Astrocyte (in vitro differentiated cells and primary cell): ENCODE results near the gene CYB5A. TPM values are rescaled to one million over a fixed set of nuclear protein-coding genes. Genes with fewer than 3 reads are reported as not detected.

ENCODE experiments used
- DNase-seq: peaks from one replicate; pipeline ENCODE4 v3.0.0-alpha.2; 2010; ENCODE audit warnings: low read depth
- FAIRE-seq: peaks from 2 replicates; lab custom pipeline; 2011; peaks lifted over from hg19 to GRCh38; lab: Jason Lieb, UNC
- H2AFZ ChIP-seq: 2 replicates; pipeline ENCODE4 v1.6.0; 2012; ENCODE audit warnings: low read depth, low read length, inconsistent platforms
- H3K27ac ChIP-seq: 2 replicates; pipeline ENCODE4 v1.5.1; 2011; ENCODE audit warnings: low read depth, low read length, inconsistent platforms
- H3K27me3 ChIP-seq: 2 replicates; pipeline ENCODE4 v1.6.0; 2011; ENCODE audit warnings: low read length, inconsistent platforms; ENCODE audit not compliant: insufficient read depth
- H3K36me3 ChIP-seq: 2 replicates; pipeline ENCODE4 v1.5.1; 2011; ENCODE audit warnings: low read length, inconsistent platforms; ENCODE audit not compliant: insufficient read depth
- H3K4me1 ChIP-seq: 2 replicates; pipeline ENCODE4 v1.5.1; 2011; ENCODE audit warnings: low read length, inconsistent platforms; ENCODE audit not compliant: insufficient read depth
- H3K4me2 ChIP-seq: 2 replicates; pipeline ENCODE4 v1.6.0; 2012; ENCODE audit warnings: low read length, inconsistent platforms
- H3K4me3 ChIP-seq: 2 replicates; pipeline ENCODE4 v1.5.1; 2011; ENCODE audit warnings: low read depth, mild to moderate bottlenecking, low read length, inconsistent platforms; ENCODE audit not compliant: insufficient read depth
- H3K79me2 ChIP-seq: 2 replicates; pipeline ENCODE4 v1.6.0; 2012; ENCODE audit warnings: mild to moderate bottlenecking, low read length, inconsistent platforms; ENCODE audit not compliant: insufficient read depth
- H3K9ac ChIP-seq: 2 replicates; pipeline ENCODE4 v1.6.0; 2012; ENCODE audit warnings: mild to moderate bottlenecking, low read length, inconsistent platforms
- H3K9me3 ChIP-seq: 2 replicates; pipeline ENCODE4 v1.5.1; 2012; ENCODE audit warnings: low read depth, mild to moderate bottlenecking, low read length, inconsistent platforms; ENCODE audit not compliant: insufficient read depth
- H4K20me1 ChIP-seq: 2 replicates; pipeline ENCODE4 v1.6.0; 2012; ENCODE audit warnings: low read length, inconsistent platforms; ENCODE audit not compliant: insufficient read depth
- H3K27ac Mint-ChIP-seq: one replicate; pipeline ENCODE4 v1.8.0; 2021; ENCODE audit warnings: mild to moderate bottlenecking, mixed read lengths; ENCODE audit not compliant: unreplicated experiment
- H3K27me3 Mint-ChIP-seq: one replicate; pipeline ENCODE4 v1.8.0; 2021; ENCODE audit warnings: low read depth, mixed read lengths; ENCODE audit not compliant: unreplicated experiment
- H3K36me3 Mint-ChIP-seq: one replicate; pipeline ENCODE4 v1.8.0; 2021; ENCODE audit warnings: low read depth, mixed read lengths; ENCODE audit not compliant: unreplicated experiment
- H3K4me1 Mint-ChIP-seq: one replicate; pipeline ENCODE4 v1.8.0; 2021; ENCODE audit warnings: low read depth, mixed read lengths; ENCODE audit not compliant: unreplicated experiment
- H3K4me3 Mint-ChIP-seq: one replicate; pipeline ENCODE4 v1.8.0; 2021; ENCODE audit warnings: mild to moderate bottlenecking, moderate library complexity, mixed read lengths; ENCODE audit not compliant: unreplicated experiment
- H3K9me3 Mint-ChIP-seq: one replicate; pipeline ENCODE4 v1.8.0; 2021; ENCODE audit warnings: mild to moderate bottlenecking, mixed read lengths; ENCODE audit not compliant: unreplicated experiment
- EZH2 ChIP-seq: IDR thresholded peaks from 2 replicates; pipeline ENCODE4 v1.6.1; 2012; ENCODE audit warnings: mild to moderate bottlenecking, low read length, inconsistent platforms; ENCODE audit not compliant: insufficient read depth
- total RNA-seq: library from RNA; stranded (reverse); gene quantifications from 2 replicates; pipeline ENCODE4 v1.2.1, GENCODE V29; 2021
- TF ChIP-seq, protein P1 (sequence below): IDR thresholded peaks from 2 replicates; pipeline ENCODE4 v1.5.1; 2011; ENCODE audit warnings: low read depth, mild to moderate bottlenecking, inconsistent platforms, low read length, moderate library complexity; ENCODE audit not compliant: insufficient read depth

Gene CYB5A
- total RNA-seq, 1 donor from 2014 or later, result 45.7 TPM

DNA sequence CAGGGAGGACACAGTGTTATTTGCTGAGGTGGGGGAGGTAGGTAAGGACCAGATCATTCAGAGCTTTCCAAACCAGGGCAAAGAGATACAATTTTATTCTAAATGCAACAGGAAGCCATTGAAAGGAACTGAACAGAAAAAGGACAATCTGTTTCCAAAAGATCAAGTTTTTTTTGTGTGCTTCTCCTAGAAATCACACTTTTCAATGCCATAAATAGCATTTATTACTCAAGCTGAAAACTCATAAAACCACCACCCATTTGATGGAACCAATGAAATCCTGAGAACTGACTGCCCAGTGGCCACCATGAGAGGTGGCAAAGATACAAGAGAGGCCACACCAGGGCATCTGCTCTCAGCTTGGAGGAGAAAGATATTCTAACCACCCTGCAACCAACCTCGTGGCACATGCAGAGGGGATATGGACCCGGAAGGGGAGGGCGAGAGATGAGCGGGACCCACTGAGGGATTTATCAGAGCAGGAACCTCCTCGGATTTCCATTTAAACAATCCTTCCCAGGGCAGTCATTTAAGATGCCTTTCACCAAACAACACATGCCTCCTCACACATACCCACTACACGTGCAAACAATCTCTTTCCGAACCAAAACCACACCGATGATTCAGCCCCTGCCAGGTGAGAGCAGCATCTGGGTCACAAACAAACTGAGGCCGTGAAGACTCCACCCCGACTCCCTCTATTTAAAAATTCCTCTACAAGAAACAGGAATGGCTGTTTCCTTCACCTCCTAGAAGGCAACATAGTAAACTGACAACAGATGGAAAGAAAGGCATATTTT lies 8.8 kb downstream of the CYB5A start:
- DNase-seq, result no peak
- no peak overlapping the region for H3K4me3 ChIP-seq
- no peak overlapping the region for H3K4me3 Mint-ChIP-seq
- no peaks in the 10 kb centered on the region for H3K79me2 ChIP-seq
- H3K27me3 Mint-ChIP-seq, result no peaks in the 10 kb centered on the region
- H3K27ac ChIP-seq, result no peak overlapping the region
- H3K4me1 Mint-ChIP-seq, result no peaks in the 10 kb centered on the region
- H3K36me3 ChIP-seq, result no peaks in the 10 kb centered on the region
- no peak overlapping the region for H3K27ac Mint-ChIP-seq
- H3K9me3 Mint-ChIP-seq, result no peaks in the 10 kb centered on the region
- no peaks in the 10 kb centered on the region for H3K9me3 ChIP-seq
- no peak overlapping the region for H2AFZ ChIP-seq
- H3K4me1 ChIP-seq, result no peaks in the 10 kb centered on the region
- no peak for FAIRE-seq
- peaks cover 4% of the 10 kb centered on the region for H3K36me3 Mint-ChIP-seq
- no peak overlapping the region for H3K4me2 ChIP-seq
- no peaks in the 10 kb centered on the region for H3K27me3 ChIP-seq
- no peak overlapping the region for H3K9ac ChIP-seq
- no peaks in the 10 kb centered on the region for H4K20me1 ChIP-seq
- TF ChIP-seq, protein P1, sequence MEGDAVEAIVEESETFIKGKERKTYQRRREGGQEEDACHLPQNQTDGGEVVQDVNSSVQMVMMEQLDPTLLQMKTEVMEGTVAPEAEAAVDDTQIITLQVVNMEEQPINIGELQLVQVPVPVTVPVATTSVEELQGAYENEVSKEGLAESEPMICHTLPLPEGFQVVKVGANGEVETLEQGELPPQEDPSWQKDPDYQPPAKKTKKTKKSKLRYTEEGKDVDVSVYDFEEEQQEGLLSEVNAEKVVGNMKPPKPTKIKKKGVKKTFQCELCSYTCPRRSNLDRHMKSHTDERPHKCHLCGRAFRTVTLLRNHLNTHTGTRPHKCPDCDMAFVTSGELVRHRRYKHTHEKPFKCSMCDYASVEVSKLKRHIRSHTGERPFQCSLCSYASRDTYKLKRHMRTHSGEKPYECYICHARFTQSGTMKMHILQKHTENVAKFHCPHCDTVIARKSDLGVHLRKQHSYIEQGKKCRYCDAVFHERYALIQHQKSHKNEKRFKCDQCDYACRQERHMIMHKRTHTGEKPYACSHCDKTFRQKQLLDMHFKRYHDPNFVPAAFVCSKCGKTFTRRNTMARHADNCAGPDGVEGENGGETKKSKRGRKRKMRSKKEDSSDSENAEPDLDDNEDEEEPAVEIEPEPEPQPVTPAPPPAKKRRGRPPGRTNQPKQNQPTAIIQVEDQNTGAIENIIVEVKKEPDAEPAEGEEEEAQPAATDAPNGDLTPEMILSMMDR, result no peak
- TF ChIP-seq EZH2, result no peak

DNA sequence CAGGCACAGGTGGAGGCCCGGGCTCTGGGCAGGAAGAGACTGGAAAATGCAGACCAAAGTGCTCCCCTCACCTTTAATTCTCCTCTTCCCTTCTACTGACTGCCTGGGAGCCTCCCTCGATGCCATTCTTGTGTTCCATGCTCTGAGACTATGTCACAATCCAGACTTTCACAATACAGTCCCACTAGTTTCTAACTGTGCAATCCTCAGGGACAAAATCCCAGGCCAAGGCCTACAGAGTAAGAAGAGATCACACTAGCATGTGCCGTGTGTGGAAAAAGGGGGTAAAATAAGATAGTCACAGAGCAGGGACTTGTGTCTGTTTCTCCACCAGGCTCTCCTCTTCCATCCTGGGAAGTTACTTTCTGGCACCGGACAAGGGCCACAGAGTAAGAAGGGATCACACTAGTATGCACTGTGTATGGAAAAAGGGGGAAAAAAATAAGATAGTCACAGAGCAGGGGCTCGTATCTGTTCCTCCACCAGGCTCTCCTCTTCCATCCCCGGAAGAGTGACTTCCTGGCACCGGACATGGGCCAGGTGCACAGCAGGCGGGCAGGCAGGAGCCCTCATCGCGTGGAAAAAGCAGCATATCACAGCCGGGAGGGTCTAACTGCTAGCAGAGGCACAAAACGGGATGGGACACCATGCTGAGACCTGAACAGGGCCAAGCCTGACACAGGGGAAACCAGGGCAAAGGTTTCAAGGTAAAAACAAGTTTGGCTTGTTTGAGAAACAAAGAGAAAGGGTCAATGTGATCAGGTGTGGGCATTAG lies 9.6 kb downstream of the CYB5A start:
- no peaks in the 10 kb centered on the region for H3K36me3 ChIP-seq
- Mint-ChIP-seq H3K4me3 (no peak overlapping the region), H3K9me3 (no peaks in the 10 kb centered on the region), H3K4me1 (no peaks in the 10 kb centered on the region), H3K36me3 (peaks cover 10% of the 10 kb centered on the region), H3K27ac (peak overlapping the region; percentile 49), H3K27me3 (no peaks in the 10 kb centered on the region)
- H3K9ac ChIP-seq, result no peak overlapping the region
- no peaks in the 10 kb centered on the region for H3K79me2 ChIP-seq
- H3K27me3 ChIP-seq, result no peaks in the 10 kb centered on the region
- TF ChIP-seq, protein P1, result no peak
- no peak for TF ChIP-seq EZH2
- no peak overlapping the region for H2AFZ ChIP-seq
- no peaks in the 10 kb centered on the region for H3K4me1 ChIP-seq
- no peak overlapping the region for H3K27ac ChIP-seq
- no peaks in the 10 kb centered on the region for H4K20me1 ChIP-seq
- DNase-seq, result no peak
- H3K4me3 ChIP-seq, result no peak overlapping the region
- no peak overlapping the region for H3K4me2 ChIP-seq
- H3K9me3 ChIP-seq, result no peaks in the 10 kb centered on the region
- no peak for FAIRE-seq
